Sigmoid colon (tissue), 7 donors: ENCODE data around the gene COPA. TPM values are rescaled to one million over a fixed set of nuclear protein-coding genes. Genes with fewer than 3 reads are reported as not detected.
A peak's percentile ranks its signal among the peaks of the same experiment; 100 is the strongest.

Experiments used
- DNase-seq: peaks from one replicate; pipeline ENCODE4 v3.0.0-alpha.2; 2019
- H3K27ac ChIP-seq, 4 donors: fragments of 200-600 bp; sonication (generic); one replicate each; pipeline ENCODE4 v1.5.1; 2016 to 2019; ENCODE audit warnings: mild to moderate bottlenecking in 1 of 4
- H3K27me3 ChIP-seq, 3 donors: fragments of 200-600 bp; sonication (generic); one replicate each; pipeline ENCODE4 v1.5.1; 2019; ENCODE audit warnings: mild to moderate bottlenecking in 1 of 3
- H3K36me3 ChIP-seq, 4 donors: fragments of 200-600 bp; sonication (generic); one replicate each; pipeline ENCODE4 v1.5.1; 2016 to 2019
- H3K4me1 ChIP-seq, 4 donors: fragments of 200-600 bp; sonication (generic); one replicate each; pipeline ENCODE4 v1.5.1; 2017 to 2019
- H3K4me3 ChIP-seq, 4 donors: fragments of 200-600 bp; sonication (generic); one replicate each; pipeline ENCODE4 v1.5.1; 2017 to 2019; ENCODE audit warnings: mild to moderate bottlenecking in 2 of 4, moderate library complexity in 1 of 4
- H3K9me3 ChIP-seq, 4 donors: fragments of 200-600 bp in 3 of 4; sonication (generic) in 3 of 4; one replicate each; pipeline versions ENCODE4 v1.5.1 to v1.6.1; 2013 to 2019
- CTCF ChIP-seq, 4 experiments: fragments of 450-650 bp in 3 of 4; fragments of 200-600 bp in 1 of 4; IDR thresholded peaks; one replicate each; pipeline ENCODE4 v1.5.1; 2016 to 2019; ENCODE audit warnings: antibody characterized with exemption in 4 of 4, mild to moderate bottlenecking in 3 of 4, moderate library complexity in 2 of 4
- EP300 ChIP-seq, 4 donors: sonication (generic); formaldehyde crosslinking; IDR thresholded peaks; one replicate each; pipeline ENCODE4 v1.6.1; 2017; ENCODE audit warnings: antibody characterized with exemption in 4 of 4
- POLR2A ChIP-seq, 2 donors: fragments of 450-650 bp; IDR thresholded peaks; one replicate each; pipeline ENCODE4 v1.6.1; 2016; ENCODE audit warnings: antibody characterized with exemption in 2 of 2, mild to moderate bottlenecking in 2 of 2, moderate library complexity in 2 of 2
- POLR2AphosphoS5 ChIP-seq, 4 donors: sonication (generic); formaldehyde crosslinking; IDR thresholded peaks; one replicate each; pipeline ENCODE4 v1.6.1; 2017; ENCODE audit warnings: antibody characterized with exemption in 4 of 4
- WGBS, 2 donors: extraction: QIAGEN DNeasy Blood & Tissue Kit; methylation state at CpG; one replicate each; pipeline ENCODE4 v1.1.7; 2013; 5-methylcytosine and 5-hydroxymethylcytosine counted together
- intact Hi-C: fragments of 100-400 bp; cut with DNase I; formaldehyde crosslinking; loops from one replicate; pipeline ENCODE4 v1.15.1; 2023
- polyA plus RNA-seq, 3 donors: library from polyadenylated mRNA; stranded (reverse); fragments of 200-250 nt; gene quantifications; one replicate each; pipeline ENCODE4 v1.2.3, GENCODE V29; 2013
- total RNA-seq, 4 donors: library from RNA; depleted of rRNA; stranded (reverse); fragments of >200 nt; gene quantifications; one replicate each; pipeline ENCODE4 v1.1.0, GENCODE V29; 2016
- donor health status: healthy with polysubstance abuse.
- donor health status: Bipolar disorder and iron deficiency.
- donor health status: healthy.

The COPA gene
- total and polyA plus RNA-seq, 7 donors = 62.5 to 117 (median 93.8) TPM

- H3K36me3 ChIP-seq = peaks cover 13 to 50% (median 33%) of the 10 kb centered on the region in 4 donors
- WGBS, 2 donors = 90 to 91% methylated on average over 23 of the region's 23 CpGs
Observed at GRCh38 chr1:160285506-160285905, 57.5 kb downstream of the COPA start.

GRCh38 chr1:160284782-160285344 lies 58.2 kb downstream of the COPA start, which contains the start of gene PEX19:
TSS of gene PEX19 (minus strand) at chr1:160285133. CDS start at chr1:160285124, 9 bp downstream.
- no peaks in the 10 kb centered on the region for H3K9me3 ChIP-seq
- peaks cover 11 to 50% (median 32%) of the 10 kb centered on the region in 4 donors for H3K36me3 ChIP-seq
- peak; percentile 70 to 76 for TF ChIP-seq POLR2A (IDR thresholded peaks at IDR 0.05)
- no peak for TF ChIP-seq EP300 (IDR thresholded peaks at IDR 0.05)
- no peak for TF ChIP-seq CTCF (IDR thresholded peaks at IDR 0.05)
- TF ChIP-seq POLR2AphosphoS5 (IDR thresholded peaks at IDR 0.05) = peak; percentile 94 to 98 (median 96)
- DNase-seq = peak; percentile 97
- no peaks in the 10 kb centered on the region for H3K27me3 ChIP-seq
- intact Hi-C loops = loop anchor here (2.0 kb wide), 1 partner anchor 34 kb away; no protein-coding TSS in a partner anchor
- H3K27ac ChIP-seq = peak within 1 kb of the TSS; percentile 82 to 91 (median 86)
- WGBS, 2 donors = 1% methylated on average over 27 of the region's 27 CpGs
- peak within 1 kb of the TSS; percentile 75 to 93 (median 81) for H3K4me3 ChIP-seq
- H3K4me1 ChIP-seq = peaks cover 0 to 23% (median 20%) of the 10 kb centered on the region in 4 donors

More at GRCh38 chr1:160285506-160285905, 57.5 kb downstream of the COPA start:
- no peak for TF ChIP-seq CTCF (IDR thresholded peaks at IDR 0.05)
- Histone ChIP-seq H3K4me1 (peaks cover 0 to 23% (median 20%) of the 10 kb centered on the region in 4 donors), H3K9me3 (no peaks in the 10 kb centered on the region), H3K27ac (peak overlapping the region in 3 of 4 donors; percentile 85 to 91 (median 87)), H3K4me3 (peak overlapping the region; percentile 75 to 93 (median 81)), H3K27me3 (no peaks in the 10 kb centered on the region)
- no peak for DNase-seq
- intact Hi-C loops = loop anchor here (2.0 kb wide), 1 partner anchor 35 kb away; no protein-coding TSS in a partner anchor

- Histone ChIP-seq H3K9me3 (no peaks in the 10 kb centered on the region), H3K4me3 (peak overlapping the region; percentile 75 to 93 (median 81)), H3K27me3 (no peaks in the 10 kb centered on the region), H3K36me3 (peaks cover 16 to 50% (median 32%) of the 10 kb centered on the region in 4 donors), H3K4me1 (peaks cover 0 to 23% (median 20%) of the 10 kb centered on the region in 4 donors), H3K27ac (peak overlapping the region; percentile 82 to 91 (median 86))
- TF ChIP-seq EP300 (IDR thresholded peaks at IDR 0.05) (no peak), CTCF (IDR thresholded peaks at IDR 0.05) (no peak), POLR2AphosphoS5 (IDR thresholded peaks at IDR 0.05) (peak in 2 of 4 donors; percentile 34 to 44)
- no peak for DNase-seq
- WGBS, 2 donors = 2 to 5% methylated on average over 15 of the region's 15 CpGs
- intact Hi-C loops = loop anchor here (2.0 kb wide), 1 partner anchor 34 kb away; no protein-coding TSS in a partner anchor
Observed at GRCh38 chr1:160284220-160284781, 58.7 kb downstream of the COPA start.

GRCh38 chr1:160282807-160283206 lies 60.2 kb downstream of the COPA start:
- Histone ChIP-seq H3K36me3 (peaks cover 18 to 53% (median 39%) of the 10 kb centered on the region in 4 donors), H3K4me1 (peaks cover 0 to 23% (median 20%) of the 10 kb centered on the region in 4 donors), H3K4me3 (no peak overlapping the region), H3K27ac (no peak overlapping the region), H3K9me3 (no peaks in the 10 kb centered on the region), H3K27me3 (no peaks in the 10 kb centered on the region)
- TF ChIP-seq POLR2AphosphoS5 (IDR thresholded peaks at IDR 0.05) = no peak
- no peak for TF ChIP-seq POLR2A (IDR thresholded peaks at IDR 0.05)
- no peak for TF ChIP-seq CTCF (IDR thresholded peaks at IDR 0.05)
- TF ChIP-seq EP300 (IDR thresholded peaks at IDR 0.05) = no peak
- intact Hi-C loops = no loop called here
- DNase-seq = no peak
- 95 to 96% methylated on average over 7 of the region's 7 CpGs for WGBS, 2 donors
